ENCODE data around the gene RAPGEF1.

- TF ChIP-seq POLR2A (IDR thresholded peaks at IDR 0.05) = no peak
- no peak for TF ChIP-seq CTCF (IDR thresholded peaks at IDR 0.05)
Measured at GRCh38 chr9:131616983-131617604, 122.8 kb downstream of the RAPGEF1 start.
